Hepatocyte (in vitro differentiated cells): Measurements from ENCODE around the gene OSBP2. TPM values are rescaled to one million over a fixed set of nuclear protein-coding genes. Genes with fewer than 3 reads are reported as not detected.

ENCODE experiments used
- DNase-seq: peaks from one replicate; pipeline ENCODE4 v3.0.0-alpha.2; 2016; ENCODE audit warnings: low spot score
- H2AFZ ChIP-seq: fragments of 200-600 bp; sonication (generic); 2 replicates; pipeline ENCODE4 v1.6.0; 2016; ENCODE audit warnings: antibody characterized with exemption, mild to moderate bottlenecking
- H3K27ac ChIP-seq: fragments of 200-600 bp; sonication (generic); 2 replicates; pipeline ENCODE4 v1.5.1; 2016; ENCODE audit warnings: mild to moderate bottlenecking
- H3K27me3 ChIP-seq: fragments of 200-600 bp; sonication (generic); 2 replicates; pipeline ENCODE4 v1.6.1; 2016
- H3K36me3 ChIP-seq: fragments of 200-600 bp; sonication (generic); replicated peaks from 2 replicates; pipeline ENCODE4 v1.5.1; 2016; ENCODE audit warnings: low read depth; ENCODE audit not compliant: insufficient read depth
- H3K4me1 ChIP-seq: fragments of 200-600 bp; sonication (generic); 2 replicates; pipeline ENCODE4 v1.5.1; 2016; ENCODE audit warnings: mild to moderate bottlenecking, moderate library complexity; ENCODE audit not compliant: insufficient read depth
- H3K4me2 ChIP-seq: fragments of 200-600 bp; sonication (generic); 2 replicates; pipeline ENCODE4 v1.6.0; 2016
- H3K4me3 ChIP-seq: fragments of 200-600 bp; sonication (generic); 2 replicates; pipeline ENCODE4 v1.5.1; 2016; ENCODE audit warnings: mild to moderate bottlenecking
- H3K79me2 ChIP-seq: fragments of 200-600 bp; sonication (generic); 2 replicates; pipeline ENCODE4 v1.6.0; 2017; ENCODE audit warnings: mild to moderate bottlenecking
- H3K9me2 ChIP-seq: fragments of 200-600 bp; sonication (generic); replicated peaks from 2 replicates; pipeline ENCODE4 v1.6.0; 2017; ENCODE audit warnings: mild to moderate bottlenecking; ENCODE audit not compliant: insufficient read depth
- H3K9me3 ChIP-seq: fragments of 200-600 bp; sonication (generic); 2 replicates; pipeline ENCODE4 v1.5.1; 2016; ENCODE audit warnings: low read depth, mild to moderate bottlenecking
- H4K20me1 ChIP-seq: fragments of 200-600 bp; sonication (generic); 2 replicates; pipeline ENCODE4 v1.6.0; 2016; ENCODE audit warnings: mild to moderate bottlenecking; ENCODE audit not compliant: insufficient read depth, poor library complexity, severe bottlenecking
- CTCF ChIP-seq: fragments of 200-600 bp; sonication (generic); IDR thresholded peaks from 2 replicates; pipeline ENCODE4 v1.5.1; 2016; ENCODE audit warnings: antibody characterized with exemption, mild to moderate bottlenecking; ENCODE audit not compliant: poor library complexity
- EZH2 ChIP-seq: fragments of 200-600 bp; sonication (generic); IDR thresholded peaks from 2 replicates; pipeline ENCODE4 v1.6.1; 2016; ENCODE audit warnings: antibody characterized with exemption, mild to moderate bottlenecking, borderline replicate concordance
- EZH2phosphoT487 ChIP-seq: fragments of 200-600 bp; sonication (generic); IDR thresholded peaks from one replicate; pipeline ENCODE4 v1.6.1; 2018; ENCODE audit warnings: antibody characterized with exemption, mild to moderate bottlenecking, low read depth, moderate library complexity; ENCODE audit not compliant: unreplicated experiment, severe bottlenecking
- WGBS: methylation state at CpG from one replicate; pipeline ENCODE4 v1.1.6; 2016; ENCODE audit warnings: low lambda C conversion rate; ENCODE audit errors: missing lambda C conversion rate; 5-methylcytosine and 5-hydroxymethylcytosine counted together
- polyA plus RNA-seq: library from polyadenylated mRNA; unstranded; fragments of >200 nt; fragmentation: Nextera tagmentation; extraction: Ambion mirVana; gene quantifications from 2 replicates; pipeline ENCODE4 v1.2.1, GENCODE V29; 2016
- total RNA-seq: library from RNA; depleted of rRNA; stranded (reverse); fragments of >200 nt; gene quantifications from 2 replicates; pipeline ENCODE4 v1.2.3, GENCODE V29; 2014

Gene OSBP2
- total and polyA plus RNA-seq, 2 experiments from 2014 or later, result 23.0 to 25.5 TPM

DNA sequence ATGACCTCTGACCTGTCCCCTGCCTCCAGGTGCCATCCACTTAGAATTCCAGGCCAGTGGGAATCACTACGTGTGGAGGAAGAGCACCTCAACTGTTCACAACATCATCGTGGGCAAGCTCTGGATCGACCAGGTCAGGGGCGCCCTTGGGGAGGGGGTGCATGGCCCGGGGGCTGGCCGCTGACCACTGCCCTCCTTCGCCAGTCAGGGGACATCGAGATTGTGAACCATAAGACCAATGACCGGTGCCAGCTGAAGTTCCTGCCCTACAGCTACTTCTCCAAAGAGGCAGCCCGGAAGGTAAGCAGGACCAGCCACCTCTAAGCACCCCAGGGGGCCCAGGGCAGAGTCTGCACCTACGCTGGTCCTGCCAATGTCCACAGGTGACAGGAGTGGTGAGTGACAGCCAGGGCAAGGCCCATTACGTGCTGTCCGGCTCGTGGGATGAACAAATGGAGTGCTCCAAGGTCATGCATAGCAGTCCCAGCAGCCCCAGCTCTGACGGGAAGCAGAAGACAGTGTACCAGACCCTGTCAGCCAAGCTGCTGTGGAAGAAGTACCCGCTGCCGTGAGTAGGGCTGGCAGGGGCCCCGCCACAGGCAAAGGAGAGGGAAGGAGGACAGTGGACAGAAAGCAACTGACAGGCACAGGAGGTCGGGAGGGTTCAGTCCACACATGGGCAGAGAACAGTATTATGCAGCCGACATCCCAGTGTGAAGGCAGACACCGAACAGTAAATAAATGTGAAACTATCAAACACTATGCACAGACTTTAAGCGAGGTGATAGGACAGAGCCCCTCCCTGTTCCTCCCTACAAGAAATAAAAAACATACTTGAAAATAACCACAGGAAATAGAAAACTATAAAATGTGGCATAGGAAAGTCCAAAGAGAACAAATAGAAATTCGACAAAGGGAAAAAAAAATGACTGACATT lies 199.0 kb downstream of the OSBP2 start:
- no peak for TF ChIP-seq EZH2
- Histone ChIP-seq H2AFZ (no peak overlapping the region), H3K4me1 (no peaks in the 10 kb centered on the region), H3K36me3 (no peaks in the 10 kb centered on the region), H3K4me3 (no peak overlapping the region), H3K27ac (no peak overlapping the region), H3K9me3 (no peaks in the 10 kb centered on the region), H4K20me1 (no peaks in the 10 kb centered on the region), H3K79me2 (no peaks in the 10 kb centered on the region), H3K4me2 (no peak overlapping the region), H3K9me2 (no peaks in the 10 kb centered on the region), H3K27me3 (no peaks in the 10 kb centered on the region)
- 88% methylated on average over 17 of the region's 23 CpGs for WGBS
- peak; percentile 2 for DNase-seq

- no peaks in the 10 kb centered on the region for H3K79me2 ChIP-seq
- DNase-seq, result no peak
- no peaks in the 10 kb centered on the region for H3K9me2 ChIP-seq
- H3K27me3 ChIP-seq, result no peaks in the 10 kb centered on the region
- H4K20me1 ChIP-seq, result no peaks in the 10 kb centered on the region
- H3K4me2 ChIP-seq, result no peak overlapping the region
- TF ChIP-seq CTCF (no peak), EZH2 (no peak), EZH2phosphoT487 (no peak)
- peaks cover under 1% of the 10 kb centered on the region for H3K9me3 ChIP-seq
- H2AFZ ChIP-seq, result no peak overlapping the region
- no peaks in the 10 kb centered on the region for H3K36me3 ChIP-seq
- H3K27ac ChIP-seq, result no peak overlapping the region
- H3K4me1 ChIP-seq, result no peaks in the 10 kb centered on the region
- H3K4me3 ChIP-seq, result no peak overlapping the region
- 74% methylated on average over 3 of the region's 3 CpGs for WGBS
These were observed 199.7 kb downstream of the OSBP2 start for GRCh38 chr22:30894371-30894740.

- Histone ChIP-seq H3K4me2 (no peak overlapping the region), H3K36me3 (no peaks in the 10 kb centered on the region), H2AFZ (no peak overlapping the region), H4K20me1 (no peaks in the 10 kb centered on the region), H3K9me2 (no peaks in the 10 kb centered on the region), H3K27me3 (no peaks in the 10 kb centered on the region), H3K79me2 (no peaks in the 10 kb centered on the region), H3K4me1 (no peaks in the 10 kb centered on the region), H3K9me3 (peaks cover 7% of the 10 kb centered on the region), H3K4me3 (no peak overlapping the region), H3K27ac (no peak overlapping the region)
- 93% methylated on average over 16 of the region's 16 CpGs for WGBS
- DNase-seq, result no peak
- no peak for TF ChIP-seq EZH2phosphoT487
- no peak for TF ChIP-seq CTCF
- no peak for TF ChIP-seq EZH2
These were observed 208.1 kb downstream of the OSBP2 start for GRCh38 chr22:30902496-30903357.
